Measurements from ENCODE around the gene PPIH.

PPIH gene

DNA sequence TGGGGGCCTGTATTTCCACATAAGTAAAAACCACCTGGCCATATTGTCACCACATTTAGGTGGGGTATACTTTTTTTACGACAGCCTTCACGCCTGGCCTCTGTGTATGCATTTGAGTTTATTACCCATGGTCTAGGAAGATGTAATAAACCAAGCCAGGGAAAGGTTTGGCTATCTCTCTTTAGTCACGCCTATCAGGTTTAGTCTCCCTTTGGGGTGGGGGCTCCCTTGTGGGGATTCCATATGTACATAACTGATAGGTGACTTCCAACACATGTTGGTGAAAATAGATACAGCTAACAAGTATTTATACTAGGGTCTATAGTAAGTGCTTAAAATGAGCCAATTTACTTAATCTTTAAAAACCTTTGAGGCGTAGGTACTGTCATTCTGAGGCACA is 28.2 kb downstream of the PPIH start:
- H3K4me3 ChIP-seq (ENCODE audit: low read depth, low read length), result peak overlapping the region; percentile 3
- no peaks in the 10 kb centered on the region for H3K27me3 ChIP-seq (replicated peaks)
- H3K36me3 ChIP-seq (replicated peaks), result peaks cover 11% of the 10 kb centered on the region
- TF ChIP-seq, protein P1, sequence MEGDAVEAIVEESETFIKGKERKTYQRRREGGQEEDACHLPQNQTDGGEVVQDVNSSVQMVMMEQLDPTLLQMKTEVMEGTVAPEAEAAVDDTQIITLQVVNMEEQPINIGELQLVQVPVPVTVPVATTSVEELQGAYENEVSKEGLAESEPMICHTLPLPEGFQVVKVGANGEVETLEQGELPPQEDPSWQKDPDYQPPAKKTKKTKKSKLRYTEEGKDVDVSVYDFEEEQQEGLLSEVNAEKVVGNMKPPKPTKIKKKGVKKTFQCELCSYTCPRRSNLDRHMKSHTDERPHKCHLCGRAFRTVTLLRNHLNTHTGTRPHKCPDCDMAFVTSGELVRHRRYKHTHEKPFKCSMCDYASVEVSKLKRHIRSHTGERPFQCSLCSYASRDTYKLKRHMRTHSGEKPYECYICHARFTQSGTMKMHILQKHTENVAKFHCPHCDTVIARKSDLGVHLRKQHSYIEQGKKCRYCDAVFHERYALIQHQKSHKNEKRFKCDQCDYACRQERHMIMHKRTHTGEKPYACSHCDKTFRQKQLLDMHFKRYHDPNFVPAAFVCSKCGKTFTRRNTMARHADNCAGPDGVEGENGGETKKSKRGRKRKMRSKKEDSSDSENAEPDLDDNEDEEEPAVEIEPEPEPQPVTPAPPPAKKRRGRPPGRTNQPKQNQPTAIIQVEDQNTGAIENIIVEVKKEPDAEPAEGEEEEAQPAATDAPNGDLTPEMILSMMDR (IDR thresholded peaks at IDR 0.05; ENCODE audit: low read depth, low read length, missing control alignments), result no peak
- no peak for DNase-seq
- in situ Hi-C loops (cut with HindIII; ENCODE audit: low pct_ligation_motif_present, low sequenced_read_pairs), result no loop called here
- no peak overlapping the region for H3K27ac ChIP-seq

DNA sequence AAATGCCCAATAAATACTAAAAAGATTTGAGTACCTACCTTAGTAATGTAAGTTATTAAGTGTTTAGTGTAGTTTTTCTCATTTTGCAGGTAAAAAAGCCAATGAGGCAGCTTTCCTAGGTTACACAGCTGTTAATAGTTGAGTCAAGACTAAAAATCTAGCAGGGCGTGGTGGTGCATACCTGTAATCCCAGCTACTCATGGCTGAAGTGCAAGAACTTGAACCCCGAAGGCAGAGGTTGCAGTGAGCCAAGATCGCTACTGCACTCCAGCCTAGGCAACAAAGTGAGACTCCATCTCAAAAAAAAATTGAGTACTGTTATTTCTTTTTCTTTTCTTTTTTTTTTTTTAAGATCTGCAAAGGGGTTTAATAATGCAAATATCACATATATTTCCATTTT is 31.7 kb downstream of the PPIH start:
- DNase-seq, result no peak
- Histone ChIP-seq H3K27ac (no peak overlapping the region), H3K36me3 (replicated peaks) (peaks cover 11% of the 10 kb centered on the region), H3K27me3 (replicated peaks) (no peaks in the 10 kb centered on the region), H3K4me3 (ENCODE audit: low read depth, low read length) (no peak overlapping the region)
- in situ Hi-C loops (cut with HindIII; ENCODE audit: low pct_ligation_motif_present, low sequenced_read_pairs), result no loop called here
- TF ChIP-seq, protein P1 (IDR thresholded peaks at IDR 0.05; ENCODE audit: low read depth, low read length, missing control alignments), result no peak

DNA sequence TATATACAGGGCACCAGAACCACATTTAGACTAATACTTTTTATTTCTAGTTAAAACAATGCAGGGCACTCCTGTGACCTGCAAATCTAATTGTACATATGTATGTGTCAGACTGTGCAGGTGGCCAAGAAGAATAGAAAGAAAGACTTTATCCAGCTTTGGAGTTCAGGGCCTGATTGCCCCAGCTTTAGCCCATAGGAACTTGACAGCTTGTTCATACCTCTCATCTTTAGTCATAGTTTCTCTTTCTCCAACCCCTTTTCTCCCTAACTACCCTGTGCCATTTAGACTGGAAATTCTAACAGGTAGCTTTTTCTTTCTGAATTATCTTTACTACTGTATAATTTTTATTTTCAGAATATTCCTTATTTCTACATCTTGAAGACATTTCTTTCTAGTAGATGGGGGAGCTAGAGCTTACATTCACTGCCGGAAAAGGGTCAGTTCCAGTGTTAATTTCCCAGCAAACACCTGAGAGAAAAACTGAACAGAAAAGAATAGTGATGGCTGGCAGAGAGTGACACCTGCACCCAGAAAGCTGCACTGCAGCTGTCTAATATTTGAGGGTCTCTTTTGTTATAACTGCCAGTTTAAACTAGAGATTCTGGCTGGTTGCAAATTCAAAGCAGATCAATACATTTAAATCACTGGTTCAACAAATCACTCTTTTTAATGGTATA is 32.4 kb downstream of the PPIH start:
- H3K4me3 ChIP-seq (ENCODE audit: low read depth, low read length), result no peak overlapping the region
- H3K36me3 ChIP-seq (replicated peaks), result peaks cover 18% of the 10 kb centered on the region
- in situ Hi-C loops (cut with HindIII; ENCODE audit: low pct_ligation_motif_present, low sequenced_read_pairs), result no loop called here
- TF ChIP-seq, protein P1 (IDR thresholded peaks at IDR 0.05; ENCODE audit: low read depth, low read length, missing control alignments), result peak; percentile 31
- H3K27me3 ChIP-seq (replicated peaks), result no peaks in the 10 kb centered on the region
- H3K27ac ChIP-seq, result no peak overlapping the region
- DNase-seq, result no peak

DNA sequence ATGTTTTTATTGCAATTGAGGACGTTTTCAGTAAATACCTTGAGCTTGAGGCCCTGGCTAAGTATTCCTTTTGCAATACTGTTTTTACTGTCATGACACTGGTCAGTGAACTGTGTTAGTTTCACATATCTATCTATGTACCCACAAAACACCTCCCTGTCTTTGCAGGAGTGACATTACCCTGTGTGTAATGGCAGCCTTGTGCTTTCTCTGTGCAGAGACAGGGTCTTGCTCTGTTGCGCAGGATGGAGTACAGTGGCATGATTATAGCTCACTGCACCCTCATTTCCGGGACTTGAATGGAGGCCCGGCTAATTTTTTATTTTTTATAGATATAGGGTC is 32.9 kb downstream of the PPIH start:
- TF ChIP-seq, protein P1 (IDR thresholded peaks at IDR 0.05; ENCODE audit: low read depth, low read length, missing control alignments), result no peak
- no peaks in the 10 kb centered on the region for H3K27me3 ChIP-seq (replicated peaks)
- H3K27ac ChIP-seq, result no peak overlapping the region
- no peak overlapping the region for H3K4me3 ChIP-seq (ENCODE audit: low read depth, low read length)
- H3K36me3 ChIP-seq (replicated peaks), result peaks cover 24% of the 10 kb centered on the region
- DNase-seq, result no peak
- in situ Hi-C loops (cut with HindIII; ENCODE audit: low pct_ligation_motif_present, low sequenced_read_pairs), result no loop called here

DNA sequence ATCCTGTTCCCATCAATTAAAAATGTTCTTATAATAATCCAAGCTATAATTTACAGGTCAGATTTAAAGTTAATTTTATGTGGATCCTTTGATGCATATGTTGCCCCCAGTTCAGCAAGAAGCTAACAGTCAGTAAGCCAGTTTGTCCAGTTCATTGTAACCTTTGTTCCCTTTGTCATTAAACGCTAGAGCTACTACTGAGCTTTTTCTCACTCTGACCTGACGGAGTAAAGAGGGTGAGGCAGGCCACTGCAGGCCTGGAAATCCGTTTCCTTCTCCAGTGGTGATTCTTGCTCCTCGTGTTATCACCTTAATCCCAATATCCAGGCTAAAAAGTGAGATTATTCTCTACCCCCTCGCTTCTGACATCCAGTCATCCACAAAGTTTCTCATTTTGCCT is 34.2 kb downstream of the PPIH start:
- Histone ChIP-seq H3K27me3 (replicated peaks) (no peaks in the 10 kb centered on the region), H3K4me3 (ENCODE audit: low read depth, low read length) (no peak overlapping the region), H3K36me3 (replicated peaks) (peaks cover 36% of the 10 kb centered on the region), H3K27ac (no peak overlapping the region)
- DNase-seq, result no peak
- in situ Hi-C loops (cut with HindIII; ENCODE audit: low pct_ligation_motif_present, low sequenced_read_pairs), result no loop called here
- TF ChIP-seq, protein P1 (IDR thresholded peaks at IDR 0.05; ENCODE audit: low read depth, low read length, missing control alignments), result no peak

DNA sequence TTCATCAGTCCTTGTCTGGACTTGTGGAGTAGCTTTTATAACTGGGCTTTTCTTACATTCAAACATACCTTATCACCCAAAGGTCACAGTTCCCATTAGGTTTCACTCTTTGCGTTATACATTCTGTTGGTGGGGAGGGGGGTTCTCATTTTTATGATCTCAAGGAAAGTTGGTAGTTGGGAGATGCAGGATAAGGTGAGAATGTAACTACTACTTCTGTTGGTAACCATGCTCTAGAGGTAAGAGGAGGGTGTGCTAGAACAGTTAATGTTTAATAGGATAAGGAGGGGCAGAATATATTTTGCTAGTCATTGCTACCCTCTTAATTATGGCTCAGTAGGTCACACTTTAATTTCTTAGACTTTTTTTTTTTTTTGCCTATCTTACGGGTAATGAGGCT is 34.7 kb downstream of the PPIH start:
- no peak for DNase-seq
- in situ Hi-C loops (cut with HindIII; ENCODE audit: low pct_ligation_motif_present, low sequenced_read_pairs), result no loop called here
- H3K4me3 ChIP-seq (ENCODE audit: low read depth, low read length), result no peak overlapping the region
- no peak overlapping the region for H3K27ac ChIP-seq
- peaks cover 38% of the 10 kb centered on the region for H3K36me3 ChIP-seq (replicated peaks)
- no peaks in the 10 kb centered on the region for H3K27me3 ChIP-seq (replicated peaks)
- TF ChIP-seq, protein P1 (IDR thresholded peaks at IDR 0.05; ENCODE audit: low read depth, low read length, missing control alignments), result no peak

Measured in brain microvascular endothelial cell (primary cell).